ENCODE data around the gene SPR. TPM values are rescaled to one million over a fixed set of nuclear protein-coding genes. Genes with fewer than 3 reads are reported as not detected.

The SPR gene
- total RNA-seq, 3 donors from 2014 or later (not counting 1 experiment from before 2014, with no cell fraction given): 0.16 to 1.7 (median 0.34) TPM

DNA sequence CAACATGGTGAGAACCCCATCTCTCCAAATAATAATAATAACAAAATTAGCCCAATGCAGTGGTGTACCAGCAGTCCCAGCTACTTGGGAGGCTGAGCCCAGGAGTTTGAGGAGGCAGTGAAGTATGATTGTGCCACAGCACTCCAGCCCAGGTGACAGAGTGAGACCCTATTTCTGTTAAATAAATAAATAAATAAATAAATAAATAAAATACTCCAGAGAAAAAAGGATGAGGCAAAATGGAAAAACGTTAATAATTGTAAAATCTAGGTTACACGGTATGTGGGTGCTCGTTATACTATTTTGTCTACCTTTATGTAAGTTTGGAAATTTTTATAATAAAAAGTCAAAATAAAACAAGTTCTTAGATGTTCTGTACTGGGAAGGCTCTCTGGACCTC lies 21.5 kb downstream of the SPR start:
- H3K27me3 ChIP-seq (ENCODE audit: control insufficient read depth, insufficient read depth, low read length): peaks cover 38% of the 10 kb centered on the region
- H3K4me3 ChIP-seq (ENCODE audit: low read length): no peak overlapping the region
- ATAC-seq (no peak), DNase-seq (no peak)
- H3K9me3 ChIP-seq (ENCODE audit: control insufficient read depth, insufficient read depth, low read length): no peaks in the 10 kb centered on the region
- Mint-ChIP-seq H3K4me1 (no peaks in the 10 kb centered on the region), H3K4me3 (no peak overlapping the region), H3K9me3 (no peaks in the 10 kb centered on the region), H3K27me3 (ENCODE audit: low read depth in 2 of 2) (peaks cover 51 to 86% of the 10 kb centered on the region in 2 donors), H3K27ac (no peak overlapping the region), H3K36me3 (no peaks in the 10 kb centered on the region)
- H3K4me1 ChIP-seq (ENCODE audit: control insufficient read depth, insufficient read depth, low read length): no peaks in the 10 kb centered on the region
- no peaks in the 10 kb centered on the region for H3K36me3 ChIP-seq (ENCODE audit: control insufficient read depth, insufficient read depth, low read length)
- intact Hi-C loops (cut with micrococcal nuclease): no loop called here
- TF ChIP-seq, protein P1, sequence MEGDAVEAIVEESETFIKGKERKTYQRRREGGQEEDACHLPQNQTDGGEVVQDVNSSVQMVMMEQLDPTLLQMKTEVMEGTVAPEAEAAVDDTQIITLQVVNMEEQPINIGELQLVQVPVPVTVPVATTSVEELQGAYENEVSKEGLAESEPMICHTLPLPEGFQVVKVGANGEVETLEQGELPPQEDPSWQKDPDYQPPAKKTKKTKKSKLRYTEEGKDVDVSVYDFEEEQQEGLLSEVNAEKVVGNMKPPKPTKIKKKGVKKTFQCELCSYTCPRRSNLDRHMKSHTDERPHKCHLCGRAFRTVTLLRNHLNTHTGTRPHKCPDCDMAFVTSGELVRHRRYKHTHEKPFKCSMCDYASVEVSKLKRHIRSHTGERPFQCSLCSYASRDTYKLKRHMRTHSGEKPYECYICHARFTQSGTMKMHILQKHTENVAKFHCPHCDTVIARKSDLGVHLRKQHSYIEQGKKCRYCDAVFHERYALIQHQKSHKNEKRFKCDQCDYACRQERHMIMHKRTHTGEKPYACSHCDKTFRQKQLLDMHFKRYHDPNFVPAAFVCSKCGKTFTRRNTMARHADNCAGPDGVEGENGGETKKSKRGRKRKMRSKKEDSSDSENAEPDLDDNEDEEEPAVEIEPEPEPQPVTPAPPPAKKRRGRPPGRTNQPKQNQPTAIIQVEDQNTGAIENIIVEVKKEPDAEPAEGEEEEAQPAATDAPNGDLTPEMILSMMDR (IDR thresholded peaks at IDR 0.05): no peak
- WGBS (ENCODE audit: insufficient coverage): no CpG with 5 or more reads among the region's 3 CpGs
- no peak overlapping the region for H3K27ac ChIP-seq (ENCODE audit: low read length)

DNA sequence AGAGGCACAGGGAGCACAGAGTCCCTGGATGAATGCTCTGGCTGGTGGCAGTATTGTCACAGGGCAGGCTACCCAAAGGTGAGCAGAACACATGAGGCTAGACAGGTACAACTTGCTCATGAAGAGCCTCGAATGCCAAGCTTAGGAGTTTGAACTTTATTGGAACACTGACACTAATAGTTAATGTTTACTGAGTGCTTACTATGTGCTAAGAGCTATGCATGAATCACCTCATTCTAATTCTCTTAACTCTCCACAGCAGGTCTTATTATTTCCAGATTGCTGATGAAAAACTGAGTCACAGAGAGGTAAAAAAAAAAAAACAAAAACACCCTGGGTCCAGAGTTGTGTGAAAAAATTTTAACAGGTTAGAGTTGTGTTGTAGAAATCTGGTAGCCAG lies 24.0 kb downstream of the SPR start:
- H3K27me3 Mint-ChIP-seq (ENCODE audit: low read depth in 2 of 2): peaks cover 61 to 81% of the 10 kb centered on the region in 2 donors

DNA sequence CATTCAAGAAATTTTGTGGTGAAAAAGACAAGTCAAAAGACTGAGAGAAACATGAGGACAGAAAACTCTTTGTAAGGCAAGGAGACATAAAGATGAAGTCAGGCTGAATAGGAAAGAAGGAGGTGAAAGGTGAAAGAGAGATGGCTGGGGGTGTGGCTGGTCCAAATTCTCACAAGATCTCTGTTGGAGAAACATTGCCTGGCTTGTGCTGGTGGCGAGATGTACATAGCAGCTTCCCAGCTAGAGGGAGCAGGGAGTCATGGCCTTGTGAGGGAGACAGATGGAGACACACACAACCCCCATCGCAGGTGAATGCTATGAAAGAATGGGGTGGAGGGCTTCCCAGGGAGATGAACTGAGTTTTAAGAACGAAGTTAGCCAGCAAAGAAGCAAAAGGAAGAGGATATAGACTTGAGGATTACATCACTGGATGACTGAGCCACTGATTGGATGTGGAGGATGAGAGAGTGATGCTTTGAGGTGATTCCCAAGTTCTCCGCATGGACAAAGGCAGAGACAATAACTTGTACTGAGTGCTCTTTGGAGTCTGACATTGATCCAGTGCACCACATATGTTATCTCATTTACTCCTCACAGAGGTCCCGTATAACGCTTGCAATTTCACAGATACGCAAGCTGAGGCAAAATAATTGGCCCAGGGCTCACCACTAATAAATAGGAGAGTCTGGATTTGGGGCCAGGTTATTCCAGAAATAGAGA lies 26.4 kb downstream of the SPR start:
- intact Hi-C loops (cut with micrococcal nuclease): no loop called here
- Mint-ChIP-seq H3K4me3 (peak overlapping the region; percentile 49), H3K4me1 (peaks cover 0 to 35% of the 10 kb centered on the region in 2 donors), H3K36me3 (no peaks in the 10 kb centered on the region), H3K9me3 (no peaks in the 10 kb centered on the region), H3K27me3 (ENCODE audit: low read depth in 2 of 2) (peaks cover 61 to 65% of the 10 kb centered on the region in 2 donors), H3K27ac (no peak overlapping the region)
- no peak overlapping the region for H3K27ac ChIP-seq (ENCODE audit: low read length)
- H3K9me3 ChIP-seq (ENCODE audit: control insufficient read depth, insufficient read depth, low read length): no peaks in the 10 kb centered on the region
- DNase-seq (no peak), ATAC-seq (no peak)
- H3K27me3 ChIP-seq (ENCODE audit: control insufficient read depth, insufficient read depth, low read length): peaks cover 65% of the 10 kb centered on the region
- TF ChIP-seq, protein P1 (IDR thresholded peaks at IDR 0.05): no peak
- H3K4me1 ChIP-seq (ENCODE audit: control insufficient read depth, insufficient read depth, low read length): peaks cover 29% of the 10 kb centered on the region
- 36% methylated on average over 7 of the region's 7 CpGs for WGBS (ENCODE audit: insufficient coverage)
- H3K4me3 ChIP-seq (ENCODE audit: low read length): no peak overlapping the region
- H3K36me3 ChIP-seq (ENCODE audit: control insufficient read depth, insufficient read depth, low read length): no peaks in the 10 kb centered on the region

More for the DNA sequence above, 24.0 kb downstream of the SPR start:
- peaks cover 15% of the 10 kb centered on the region for H3K4me1 ChIP-seq (ENCODE audit: control insufficient read depth, insufficient read depth, low read length)
- Mint-ChIP-seq H3K36me3 (no peaks in the 10 kb centered on the region), H3K9me3 (no peaks in the 10 kb centered on the region), H3K27ac (no peak overlapping the region), H3K4me1 (peaks cover 0 to 21% of the 10 kb centered on the region in 2 donors), H3K4me3 (no peak overlapping the region)
- no peak overlapping the region for H3K4me3 ChIP-seq (ENCODE audit: low read length)
- intact Hi-C loops (cut with micrococcal nuclease): no loop called here
- ATAC-seq: no peak
- WGBS (ENCODE audit: insufficient coverage): 55% methylated on average over 1 of the region's 1 CpG
- TF ChIP-seq, protein P1 (IDR thresholded peaks at IDR 0.05): no peak
- H3K36me3 ChIP-seq (ENCODE audit: control insufficient read depth, insufficient read depth, low read length): no peaks in the 10 kb centered on the region
- H3K9me3 ChIP-seq (ENCODE audit: control insufficient read depth, insufficient read depth, low read length): no peaks in the 10 kb centered on the region
- H3K27me3 ChIP-seq (ENCODE audit: control insufficient read depth, insufficient read depth, low read length): peaks cover 58% of the 10 kb centered on the region
- DNase-seq: no peak
- no peak overlapping the region for H3K27ac ChIP-seq (ENCODE audit: low read length)

DNA sequence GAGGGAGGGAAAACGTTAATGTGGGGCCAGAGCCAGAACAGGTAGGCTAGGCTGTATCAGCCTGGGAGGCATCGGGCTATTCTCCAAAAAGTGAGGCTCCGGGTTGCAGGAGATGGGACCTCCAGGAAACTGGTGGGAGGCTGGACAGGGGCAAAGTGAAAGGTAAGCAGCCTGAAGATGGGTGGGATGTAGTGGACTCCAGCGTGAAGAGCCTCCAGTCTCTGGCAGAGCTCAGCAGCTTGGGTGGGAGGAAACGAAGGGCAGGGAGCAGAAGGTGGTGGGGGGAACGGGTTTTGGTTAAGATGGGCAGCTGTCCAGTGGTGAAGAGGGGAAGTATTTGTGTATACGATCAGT lies 27.0 kb downstream of the SPR start:
- H3K27me3 ChIP-seq (ENCODE audit: control insufficient read depth, insufficient read depth, low read length): peaks cover 68% of the 10 kb centered on the region
- intact Hi-C loops (cut with micrococcal nuclease): no loop called here
- ATAC-seq (no peak), DNase-seq (no peak)
- Mint-ChIP-seq H3K4me1 (peaks cover 0 to 36% of the 10 kb centered on the region in 2 donors), H3K9me3 (no peaks in the 10 kb centered on the region), H3K4me3 (peak overlapping the region; percentile 49), H3K36me3 (no peaks in the 10 kb centered on the region), H3K27ac (no peak overlapping the region), H3K27me3 (ENCODE audit: low read depth in 2 of 2) (peaks cover 59 to 64% of the 10 kb centered on the region in 2 donors)
- H3K27ac ChIP-seq (ENCODE audit: low read length): no peak overlapping the region
- peaks cover 33% of the 10 kb centered on the region for H3K4me1 ChIP-seq (ENCODE audit: control insufficient read depth, insufficient read depth, low read length)
- H3K4me3 ChIP-seq (ENCODE audit: low read length): no peak overlapping the region
- TF ChIP-seq, protein P1 (IDR thresholded peaks at IDR 0.05): no peak
- WGBS (ENCODE audit: insufficient coverage): 9% methylated on average over 7 of the region's 7 CpGs
- H3K36me3 ChIP-seq (ENCODE audit: control insufficient read depth, insufficient read depth, low read length): no peaks in the 10 kb centered on the region
- no peaks in the 10 kb centered on the region for H3K9me3 ChIP-seq (ENCODE audit: control insufficient read depth, insufficient read depth, low read length)
